ENCODE results near the gene TRIM37.
"Not testable (repeated sequence)": the region's sequence is repeated elsewhere in the genome, so short reads cannot be mapped to it uniquely, and the experiment has no call there.

The TRIM37 gene

GRCh38 chr17:59108400-59109102 is 1.9 kb upstream of the TRIM37 start:
- DNase-seq = no peak

- DNase-seq = no peak
Measured at GRCh38 chr17:59107306-59107670, 608 bp upstream of the TRIM37 start.

- DNase-seq = peak; percentile 46
Measured at GRCh38 chr17:59105852-59106462, 723 bp downstream of the TRIM37 start.

GRCh38 chr17:59101178-59101577 is 5.5 kb downstream of the TRIM37 start:
- no peak for DNase-seq

GRCh38 chr17:59097876-59098275 is 8.8 kb downstream of the TRIM37 start:
- DNase-seq = no peak

GRCh38 chr17:59094861-59095530 is 11.7 kb downstream of the TRIM37 start:
- DNase-seq = no peak

GRCh38 chr17:59093702-59094231 is 12.9 kb downstream of the TRIM37 start:
- no peak for DNase-seq

- no peak for DNase-seq
Measured at GRCh38 chr17:59093145-59093701, 13.5 kb downstream of the TRIM37 start.

- DNase-seq = not testable (repeated sequence)
Measured at GRCh38 chr17:59090593-59090992, 16.1 kb downstream of the TRIM37 start.

GRCh38 chr17:59084154-59084553 is 22.5 kb downstream of the TRIM37 start:
- no peak for DNase-seq

- DNase-seq = no peak
Measured at GRCh38 chr17:59074494-59074893, 32.2 kb downstream of the TRIM37 start.

- no peak for DNase-seq
Measured at GRCh38 chr17:59073972-59074371, 32.7 kb downstream of the TRIM37 start.

- no peak for DNase-seq
Measured at GRCh38 chr17:59069856-59070255, 36.8 kb downstream of the TRIM37 start.

- DNase-seq = no peak
Measured at GRCh38 chr17:59067756-59068155, 38.9 kb downstream of the TRIM37 start.

- no peak for DNase-seq
Measured at GRCh38 chr17:59067340-59067739, 39.3 kb downstream of the TRIM37 start.

- no peak for DNase-seq
Measured at GRCh38 chr17:59062509-59062908, 44.2 kb downstream of the TRIM37 start.

GRCh38 chr17:59056857-59057256 is 49.8 kb downstream of the TRIM37 start:
- DNase-seq = no peak

- DNase-seq = no peak
Measured at GRCh38 chr17:59049798-59050197, 56.9 kb downstream of the TRIM37 start.

- no peak for DNase-seq
Measured at GRCh38 chr17:59047616-59048015, 59.1 kb downstream of the TRIM37 start.

- DNase-seq = no peak
Measured at GRCh38 chr17:59046192-59046591, 60.5 kb downstream of the TRIM37 start.

- DNase-seq = no peak
Measured at GRCh38 chr17:59038734-59039133, 67.9 kb downstream of the TRIM37 start.

GRCh38 chr17:59037960-59038359 is 68.7 kb downstream of the TRIM37 start:
- no peak for DNase-seq

- no peak for DNase-seq
Measured at GRCh38 chr17:59030811-59031210, 75.9 kb downstream of the TRIM37 start.

GRCh38 chr17:59028328-59028727 is 78.4 kb downstream of the TRIM37 start:
- no peak for DNase-seq

All from midbrain (tissue), 1 donor.